Measurements from ENCODE around the gene DOCK9. TPM values are rescaled to one million over a fixed set of nuclear protein-coding genes. Genes with fewer than 3 reads are reported as not detected.

Gene DOCK9
- total RNA-seq, 1 donor from 2014 or later: 88.4 TPM

DNA sequence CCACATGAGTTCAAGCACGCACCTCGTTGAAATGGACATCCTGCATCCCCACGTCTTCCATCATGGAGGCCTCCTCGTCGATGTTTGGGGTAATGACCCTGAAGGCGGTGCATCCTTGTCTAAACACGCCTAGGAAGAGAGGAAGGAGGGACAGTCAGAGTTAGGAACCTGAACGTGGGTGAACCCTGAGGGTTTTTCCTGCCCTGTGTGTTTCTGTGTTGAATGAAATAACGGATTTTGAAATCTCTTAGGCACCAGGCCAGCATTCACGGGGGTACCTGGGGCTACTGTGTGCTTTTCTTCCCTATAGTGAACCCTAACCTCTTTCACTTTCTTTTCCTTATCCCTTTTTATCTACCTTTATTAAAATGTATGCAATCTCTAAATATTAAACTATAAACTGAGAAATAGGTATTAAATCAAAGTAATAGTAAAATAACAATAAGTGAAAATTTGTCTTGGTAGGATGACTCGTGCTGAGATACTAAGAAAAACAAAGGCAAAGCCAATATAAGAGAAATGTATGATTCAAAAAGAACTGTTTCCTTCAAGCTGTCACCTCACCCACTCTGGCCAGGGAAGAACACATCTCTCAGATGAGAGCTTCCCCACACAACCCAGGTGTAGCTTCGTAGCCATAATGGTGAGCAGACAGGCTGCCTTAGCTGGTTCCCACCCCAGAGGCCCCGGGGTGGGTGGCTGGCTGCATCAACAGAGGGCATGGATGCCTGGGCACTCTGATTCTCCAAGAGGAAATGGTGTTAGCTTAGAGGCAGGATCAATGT, 153.3 kb downstream of the DOCK9 start:
- H3K27ac ChIP-seq: no peak overlapping the region
- intact Hi-C loops (cut with DNase I): no loop called here
- H3K9me3 ChIP-seq: no peaks in the 10 kb centered on the region
- H3K4me3 ChIP-seq: no peak overlapping the region
- no peak for DNase-seq (ENCODE audit: extremely low spot score in 2 of 2)
- no peak for TF ChIP-seq POLR2A (IDR thresholded peaks at IDR 0.05)
- TF ChIP-seq POLR2AphosphoS5 (IDR thresholded peaks at IDR 0.05; ENCODE audit: insufficient read depth in 1 of 2, low read depth in 1 of 2): no peak
- TF ChIP-seq, protein P1, sequence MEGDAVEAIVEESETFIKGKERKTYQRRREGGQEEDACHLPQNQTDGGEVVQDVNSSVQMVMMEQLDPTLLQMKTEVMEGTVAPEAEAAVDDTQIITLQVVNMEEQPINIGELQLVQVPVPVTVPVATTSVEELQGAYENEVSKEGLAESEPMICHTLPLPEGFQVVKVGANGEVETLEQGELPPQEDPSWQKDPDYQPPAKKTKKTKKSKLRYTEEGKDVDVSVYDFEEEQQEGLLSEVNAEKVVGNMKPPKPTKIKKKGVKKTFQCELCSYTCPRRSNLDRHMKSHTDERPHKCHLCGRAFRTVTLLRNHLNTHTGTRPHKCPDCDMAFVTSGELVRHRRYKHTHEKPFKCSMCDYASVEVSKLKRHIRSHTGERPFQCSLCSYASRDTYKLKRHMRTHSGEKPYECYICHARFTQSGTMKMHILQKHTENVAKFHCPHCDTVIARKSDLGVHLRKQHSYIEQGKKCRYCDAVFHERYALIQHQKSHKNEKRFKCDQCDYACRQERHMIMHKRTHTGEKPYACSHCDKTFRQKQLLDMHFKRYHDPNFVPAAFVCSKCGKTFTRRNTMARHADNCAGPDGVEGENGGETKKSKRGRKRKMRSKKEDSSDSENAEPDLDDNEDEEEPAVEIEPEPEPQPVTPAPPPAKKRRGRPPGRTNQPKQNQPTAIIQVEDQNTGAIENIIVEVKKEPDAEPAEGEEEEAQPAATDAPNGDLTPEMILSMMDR (IDR thresholded peaks at IDR 0.05): no peak
- peaks cover 0 to 32% of the 10 kb centered on the region in 2 donors for H3K36me3 ChIP-seq
- H3K27me3 ChIP-seq: no peaks in the 10 kb centered on the region
- peaks cover 27% of the 10 kb centered on the region for H3K4me1 ChIP-seq

DNA sequence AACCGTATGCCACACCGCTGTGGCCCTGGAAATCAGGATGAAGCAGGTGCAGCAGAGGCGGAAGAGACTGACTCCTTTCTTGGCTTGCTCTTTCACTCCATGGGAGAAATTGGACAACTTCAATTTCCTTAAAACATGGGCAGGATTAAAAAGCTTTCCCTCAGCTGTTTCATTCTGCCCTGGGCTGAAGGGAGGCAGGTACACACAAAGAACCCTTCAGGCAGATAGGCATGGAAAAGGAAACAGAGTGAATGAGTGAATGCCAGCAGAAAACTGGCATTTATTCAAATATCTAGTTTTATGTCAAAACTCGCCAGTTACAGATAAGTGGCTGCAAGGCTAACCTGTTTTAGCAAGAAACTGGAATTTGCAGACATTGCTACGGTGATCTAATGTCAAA, 154.4 kb downstream of the DOCK9 start:
- Histone ChIP-seq H3K4me1 (peaks cover 27% of the 10 kb centered on the region), H3K27ac (no peak overlapping the region), H3K36me3 (peaks cover 0 to 30% of the 10 kb centered on the region in 2 donors), H3K27me3 (no peaks in the 10 kb centered on the region), H3K4me3 (no peak overlapping the region), H3K9me3 (no peaks in the 10 kb centered on the region)
- intact Hi-C loops (cut with DNase I): no loop called here
- TF ChIP-seq POLR2A (IDR thresholded peaks at IDR 0.05): no peak
- TF ChIP-seq, protein P1 (IDR thresholded peaks at IDR 0.05): no peak
- DNase-seq (ENCODE audit: extremely low spot score in 2 of 2): no peak

DNA sequence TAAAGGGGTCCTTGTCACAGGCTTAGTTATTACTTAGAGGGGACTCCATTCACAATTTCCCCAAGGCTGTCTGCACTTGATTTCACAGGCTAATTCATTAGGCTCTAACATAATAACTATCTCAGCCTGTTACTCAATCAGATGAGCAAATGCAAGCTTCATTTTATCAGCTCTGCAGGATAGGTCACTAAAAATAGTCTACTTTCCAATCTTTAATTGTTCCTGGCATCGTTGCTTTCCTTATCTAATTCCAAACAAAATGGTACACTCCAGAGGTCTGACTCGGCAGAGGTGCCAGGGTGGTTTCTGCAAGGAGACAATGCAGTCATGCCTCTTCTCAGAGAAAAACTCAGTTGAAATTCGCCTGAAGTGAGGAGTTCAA, 155.6 kb downstream of the DOCK9 start:
- Histone ChIP-seq H3K36me3 (peaks cover 0 to 24% of the 10 kb centered on the region in 2 donors), H3K4me3 (no peak overlapping the region), H3K27me3 (no peaks in the 10 kb centered on the region), H3K27ac (no peak overlapping the region), H3K4me1 (peaks cover 27% of the 10 kb centered on the region), H3K9me3 (no peaks in the 10 kb centered on the region)
- TF ChIP-seq POLR2A (IDR thresholded peaks at IDR 0.05) (no peak), POLR2AphosphoS5 (IDR thresholded peaks at IDR 0.05; ENCODE audit: insufficient read depth in 1 of 2, low read depth in 1 of 2) (no peak)
- TF ChIP-seq, protein P1 (IDR thresholded peaks at IDR 0.05): no peak
- DNase-seq (ENCODE audit: extremely low spot score in 2 of 2): no peak
- intact Hi-C loops (cut with DNase I): no loop called here

DNA sequence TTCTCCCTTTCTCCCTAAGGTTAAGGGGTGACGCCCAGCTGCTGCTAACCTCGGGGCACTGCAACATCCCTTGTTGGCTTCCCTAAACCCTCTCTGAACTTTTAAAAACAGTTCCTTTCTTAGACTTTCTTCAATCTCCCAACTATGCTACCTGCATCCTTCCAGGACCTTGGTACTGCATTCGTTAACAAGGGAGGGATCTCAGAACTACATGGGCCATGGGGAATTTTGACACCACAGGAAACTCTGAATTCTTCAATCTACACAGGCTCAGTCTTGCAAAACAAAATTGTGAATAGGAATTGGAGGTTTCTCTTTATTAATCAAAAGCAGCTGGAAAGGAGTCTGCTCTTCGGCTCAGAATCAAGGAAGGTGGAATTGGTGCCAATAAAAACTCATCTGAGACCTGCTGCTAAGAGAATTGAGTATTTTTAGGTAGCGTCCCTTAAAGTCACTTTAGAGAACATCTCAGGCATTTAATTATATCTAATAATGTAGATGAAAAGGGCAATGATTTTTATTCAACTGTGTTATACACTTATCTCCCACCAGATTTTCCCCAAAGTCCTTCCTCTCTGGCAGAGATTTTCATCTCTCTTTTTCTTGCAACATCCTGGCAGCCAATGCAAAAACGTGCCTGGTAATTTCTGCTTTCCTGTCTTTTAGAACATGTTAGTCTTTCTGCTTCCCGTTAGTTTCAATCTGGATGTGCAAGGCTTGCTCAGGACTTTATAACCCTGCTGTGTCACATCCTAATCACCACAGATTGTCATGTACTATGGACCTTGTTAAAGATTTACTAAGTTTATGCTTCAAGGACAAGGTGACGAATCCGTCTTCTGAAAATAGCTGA, 156.3 kb downstream of the DOCK9 start:
- TF ChIP-seq POLR2AphosphoS5 (IDR thresholded peaks at IDR 0.05; ENCODE audit: insufficient read depth in 1 of 2, low read depth in 1 of 2) (peak in 1 of 2 donors; percentile 40), POLR2A (IDR thresholded peaks at IDR 0.05) (no peak)
- Histone ChIP-seq H3K27me3 (no peaks in the 10 kb centered on the region), H3K9me3 (no peaks in the 10 kb centered on the region), H3K27ac (peak overlapping the region; percentile 10), H3K36me3 (peaks cover 0 to 19% of the 10 kb centered on the region in 2 donors), H3K4me3 (no peak overlapping the region), H3K4me1 (peaks cover 27% of the 10 kb centered on the region)
- intact Hi-C loops (cut with DNase I): no loop called here
- DNase-seq (ENCODE audit: extremely low spot score in 2 of 2): no peak

DNA sequence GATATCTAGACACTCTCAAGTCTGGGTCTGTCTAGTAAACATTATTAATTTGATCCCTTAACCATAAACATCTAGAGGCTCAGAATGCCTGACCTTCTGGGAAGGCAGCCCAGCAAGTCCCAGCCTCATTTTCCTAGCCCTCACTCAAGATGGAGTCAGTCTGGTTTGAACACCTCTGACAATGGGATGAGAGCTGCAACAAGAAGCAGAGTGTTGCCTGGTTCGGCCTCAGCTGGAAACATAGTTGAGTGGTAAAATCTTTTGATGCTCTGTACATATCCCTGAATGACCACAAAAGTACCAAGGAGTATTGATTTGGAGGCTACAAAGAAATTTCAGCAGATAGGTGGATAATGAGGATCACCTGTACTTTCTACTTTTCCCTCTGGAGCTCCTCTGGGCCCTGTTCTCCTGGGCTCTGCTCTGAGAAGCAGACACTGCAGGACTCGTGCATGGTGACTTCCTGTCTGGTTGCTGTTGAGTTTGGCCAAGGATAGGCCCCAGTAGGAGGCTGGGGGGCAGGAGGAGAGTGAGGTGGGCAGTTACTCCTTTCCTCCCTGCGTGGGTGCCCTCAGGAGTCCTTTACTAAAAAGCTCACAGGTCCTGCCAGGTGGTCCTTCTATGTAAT, 157.0 kb downstream of the DOCK9 start:
- peak overlapping the region; percentile 10 for H3K27ac ChIP-seq
- H3K4me3 ChIP-seq: no peak overlapping the region
- H3K36me3 ChIP-seq: peaks cover 0 to 18% of the 10 kb centered on the region in 2 donors
- H3K9me3 ChIP-seq: no peaks in the 10 kb centered on the region
- H3K4me1 ChIP-seq: peaks cover 27% of the 10 kb centered on the region
- no peaks in the 10 kb centered on the region for H3K27me3 ChIP-seq
- intact Hi-C loops (cut with DNase I): no loop called here
- TF ChIP-seq POLR2A (IDR thresholded peaks at IDR 0.05) (no peak), POLR2AphosphoS5 (IDR thresholded peaks at IDR 0.05; ENCODE audit: insufficient read depth in 1 of 2, low read depth in 1 of 2) (no peak)
- TF ChIP-seq, protein P1 (IDR thresholded peaks at IDR 0.05): no peak
- DNase-seq (ENCODE audit: extremely low spot score in 2 of 2): no peak
